ENCODE measurements around the gene TMEM255A. TPM values are rescaled to one million over a fixed set of nuclear protein-coding genes. Genes with fewer than 3 reads are reported as not detected.
A peak's percentile ranks its signal among the peaks of the same experiment; 100 is the strongest.

Gene TMEM255A
- polyA plus RNA-seq, 1 donor (not counting 4 experiments of a cell fraction or from before 2014, with no cell fraction given), result 0.03 TPM

- Histone ChIP-seq H3K27me3 (ENCODE audit: control insufficient read depth, extremely low read depth, insufficient read depth, low read length) (peaks cover 7% of the 10 kb centered on the region), H2AFZ (ENCODE audit: control insufficient read depth, low read length) (no peak overlapping the region), H3K27ac (ENCODE audit: control insufficient read depth, insufficient read depth, low read length) (no peak overlapping the region), H3K4me1 (ENCODE audit: control insufficient read depth, extremely low read depth, insufficient read depth, low read length) (peaks cover 11% of the 10 kb centered on the region), H4K20me1 (ENCODE audit: control insufficient read depth, extremely low read depth, insufficient read depth, low read length) (no peaks in the 10 kb centered on the region), H3K9ac (ENCODE audit: control insufficient read depth, extremely low read depth, insufficient read depth, low read length) (no peak overlapping the region), H3K4me3 (ENCODE audit: control insufficient read depth in 2 of 3, extremely low read depth in 1 of 3, insufficient read depth in 2 of 3, low read depth in 1 of 3, low read length in 3 of 3) (no peak overlapping the region), H3K9me1 (ENCODE audit: control insufficient read depth, extremely low read depth, insufficient read depth, low read length) (no peaks in the 10 kb centered on the region), H3K79me2 (ENCODE audit: control insufficient read depth, insufficient read depth, low read length) (no peaks in the 10 kb centered on the region), H3K9me3 (ENCODE audit: control insufficient read depth, low read depth, low read length) (peaks cover 2% of the 10 kb centered on the region), H3K4me2 (ENCODE audit: control insufficient read depth, extremely low read depth, insufficient read depth, low read depth, low read length) (no peak overlapping the region), H3K36me3 (ENCODE audit: control insufficient read depth in 2 of 2, extremely low read depth in 1 of 2, insufficient read depth in 2 of 2, low read length in 2 of 2) (no peaks in the 10 kb centered on the region)
- DNase-seq (ENCODE audit: low read depth, low spot score), result peak; percentile 28
- FAIRE-seq, result no peak
- TF ChIP-seq, protein P1, sequence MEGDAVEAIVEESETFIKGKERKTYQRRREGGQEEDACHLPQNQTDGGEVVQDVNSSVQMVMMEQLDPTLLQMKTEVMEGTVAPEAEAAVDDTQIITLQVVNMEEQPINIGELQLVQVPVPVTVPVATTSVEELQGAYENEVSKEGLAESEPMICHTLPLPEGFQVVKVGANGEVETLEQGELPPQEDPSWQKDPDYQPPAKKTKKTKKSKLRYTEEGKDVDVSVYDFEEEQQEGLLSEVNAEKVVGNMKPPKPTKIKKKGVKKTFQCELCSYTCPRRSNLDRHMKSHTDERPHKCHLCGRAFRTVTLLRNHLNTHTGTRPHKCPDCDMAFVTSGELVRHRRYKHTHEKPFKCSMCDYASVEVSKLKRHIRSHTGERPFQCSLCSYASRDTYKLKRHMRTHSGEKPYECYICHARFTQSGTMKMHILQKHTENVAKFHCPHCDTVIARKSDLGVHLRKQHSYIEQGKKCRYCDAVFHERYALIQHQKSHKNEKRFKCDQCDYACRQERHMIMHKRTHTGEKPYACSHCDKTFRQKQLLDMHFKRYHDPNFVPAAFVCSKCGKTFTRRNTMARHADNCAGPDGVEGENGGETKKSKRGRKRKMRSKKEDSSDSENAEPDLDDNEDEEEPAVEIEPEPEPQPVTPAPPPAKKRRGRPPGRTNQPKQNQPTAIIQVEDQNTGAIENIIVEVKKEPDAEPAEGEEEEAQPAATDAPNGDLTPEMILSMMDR (optimal IDR thresholded peaks at IDR 0.05 in 1 of 3, IDR thresholded peaks at IDR 0.05 in 1 of 3, conservative IDR thresholded peaks at IDR 0.05 in 1 of 3; ENCODE audit: extremely low read depth in 1 of 3, insufficient read depth in 2 of 3, low read length in 3 of 3), result no peak
- TF ChIP-seq EZH2 (IDR thresholded peaks at IDR 0.05; ENCODE audit: low read length), result no peak
- dilution Hi-C loops (cut with MboI; ENCODE audit: extremely low pct_ligation_motif_present, low sequenced_read_pairs), result no loop called here
Measured at GRCh38 chrX:120315776-120316175, 4.5 kb upstream of the TMEM255A start.

DNA sequence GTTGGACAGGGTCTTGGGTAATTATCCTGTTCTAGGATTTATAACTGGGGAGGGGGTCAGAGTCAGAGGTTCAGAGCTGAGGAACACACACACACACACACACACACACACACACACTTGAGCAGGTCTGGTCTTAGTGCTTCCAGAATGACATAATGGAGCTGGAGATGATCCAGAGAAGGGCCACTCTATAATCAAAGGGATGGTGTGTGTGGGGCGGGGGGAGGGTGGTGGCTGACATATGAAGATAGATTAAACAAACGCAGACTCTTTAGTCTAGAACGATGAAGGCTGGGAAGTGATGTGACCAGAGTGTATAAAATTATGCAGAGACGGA, 434 bp upstream of the TMEM255A start:
- Histone ChIP-seq H3K9me1 (ENCODE audit: control insufficient read depth, extremely low read depth, insufficient read depth, low read length) (no peaks in the 10 kb centered on the region), H3K79me2 (ENCODE audit: control insufficient read depth, insufficient read depth, low read length) (no peaks in the 10 kb centered on the region), H4K20me1 (ENCODE audit: control insufficient read depth, extremely low read depth, insufficient read depth, low read length) (no peaks in the 10 kb centered on the region), H3K4me3 (ENCODE audit: control insufficient read depth in 2 of 3, extremely low read depth in 1 of 3, insufficient read depth in 2 of 3, low read depth in 1 of 3, low read length in 3 of 3) (no peak overlapping the region), H3K27ac (ENCODE audit: control insufficient read depth, insufficient read depth, low read length) (no peak overlapping the region), H3K4me2 (ENCODE audit: control insufficient read depth, extremely low read depth, insufficient read depth, low read depth, low read length) (no peak overlapping the region), H2AFZ (ENCODE audit: control insufficient read depth, low read length) (no peak overlapping the region), H3K36me3 (ENCODE audit: control insufficient read depth in 2 of 2, extremely low read depth in 1 of 2, insufficient read depth in 2 of 2, low read length in 2 of 2) (no peaks in the 10 kb centered on the region), H3K4me1 (ENCODE audit: control insufficient read depth, extremely low read depth, insufficient read depth, low read length) (peaks cover 18% of the 10 kb centered on the region), H3K9me3 (ENCODE audit: control insufficient read depth, low read depth, low read length) (peaks cover 3% of the 10 kb centered on the region), H3K9ac (ENCODE audit: control insufficient read depth, extremely low read depth, insufficient read depth, low read length) (no peak overlapping the region), H3K27me3 (ENCODE audit: control insufficient read depth, extremely low read depth, insufficient read depth, low read length) (peaks cover 27% of the 10 kb centered on the region)
- DNase-seq (ENCODE audit: low read depth, low spot score) (no peak), FAIRE-seq (no peak)
- dilution Hi-C loops (cut with MboI; ENCODE audit: extremely low pct_ligation_motif_present, low sequenced_read_pairs), result no loop called here
- TF ChIP-seq EZH2 (IDR thresholded peaks at IDR 0.05; ENCODE audit: low read length), result no peak
- TF ChIP-seq, protein P1 (optimal IDR thresholded peaks at IDR 0.05 in 1 of 3, IDR thresholded peaks at IDR 0.05 in 1 of 3, conservative IDR thresholded peaks at IDR 0.05 in 1 of 3; ENCODE audit: extremely low read depth in 1 of 3, insufficient read depth in 2 of 3, low read length in 3 of 3), result no peak

All from keratinocyte (primary cell).